Gastroesophageal sphincter (tissue), 3 donors: ENCODE results near the gene PRICKLE1.

Experiments used
- POLR2A ChIP-seq, 2 donors: fragments of 450-650 bp; IDR thresholded peaks; one replicate each; pipeline ENCODE4 v1.6.1; 2017; ENCODE audit warnings: antibody characterized with exemption in 2 of 2, mild to moderate bottlenecking in 2 of 2, moderate library complexity in 1 of 2
- TF ChIP-seq, protein P1 (sequence below), 4 experiments: fragments of 200-600 bp in 2 of 4; fragments of 450-650 bp in 2 of 4; sonication (generic) in 1 of 4; IDR thresholded peaks; one replicate each; pipeline ENCODE4 v1.5.1; 2017 to 2019; ENCODE audit warnings: antibody characterized with exemption in 4 of 4, mild to moderate bottlenecking in 2 of 4, moderate library complexity in 2 of 4

DNA sequence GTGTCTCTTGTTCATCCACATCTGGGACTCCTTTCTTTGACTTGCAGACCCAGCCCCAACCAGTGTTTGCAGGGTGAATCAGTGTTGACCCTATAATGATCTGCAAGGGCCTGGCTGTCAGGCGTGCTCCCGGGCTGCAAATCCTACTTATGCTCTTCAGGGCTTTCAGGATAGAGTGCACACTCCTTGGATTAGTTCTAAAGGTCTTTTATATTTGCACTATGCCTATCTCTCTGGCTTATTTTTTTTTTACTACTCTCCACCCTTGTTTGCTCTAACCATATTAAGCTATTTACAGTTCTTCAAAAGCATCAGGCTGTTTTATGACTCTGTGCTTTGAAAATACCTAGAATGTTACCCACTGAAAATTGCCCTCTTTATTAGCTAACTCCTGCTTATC, 4.3 kb upstream of the PRICKLE1 start:
- TF ChIP-seq, protein P1, sequence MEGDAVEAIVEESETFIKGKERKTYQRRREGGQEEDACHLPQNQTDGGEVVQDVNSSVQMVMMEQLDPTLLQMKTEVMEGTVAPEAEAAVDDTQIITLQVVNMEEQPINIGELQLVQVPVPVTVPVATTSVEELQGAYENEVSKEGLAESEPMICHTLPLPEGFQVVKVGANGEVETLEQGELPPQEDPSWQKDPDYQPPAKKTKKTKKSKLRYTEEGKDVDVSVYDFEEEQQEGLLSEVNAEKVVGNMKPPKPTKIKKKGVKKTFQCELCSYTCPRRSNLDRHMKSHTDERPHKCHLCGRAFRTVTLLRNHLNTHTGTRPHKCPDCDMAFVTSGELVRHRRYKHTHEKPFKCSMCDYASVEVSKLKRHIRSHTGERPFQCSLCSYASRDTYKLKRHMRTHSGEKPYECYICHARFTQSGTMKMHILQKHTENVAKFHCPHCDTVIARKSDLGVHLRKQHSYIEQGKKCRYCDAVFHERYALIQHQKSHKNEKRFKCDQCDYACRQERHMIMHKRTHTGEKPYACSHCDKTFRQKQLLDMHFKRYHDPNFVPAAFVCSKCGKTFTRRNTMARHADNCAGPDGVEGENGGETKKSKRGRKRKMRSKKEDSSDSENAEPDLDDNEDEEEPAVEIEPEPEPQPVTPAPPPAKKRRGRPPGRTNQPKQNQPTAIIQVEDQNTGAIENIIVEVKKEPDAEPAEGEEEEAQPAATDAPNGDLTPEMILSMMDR (IDR thresholded peaks at IDR 0.05): no peak
- TF ChIP-seq POLR2A (IDR thresholded peaks at IDR 0.05): no peak
